Fibroblast of lung (primary cell): ENCODE results near the gene CKAP2.

Experiments
- EZH2 ChIP-seq: IDR thresholded peaks from 2 replicates; pipeline ENCODE4 v1.5.1; 2012; ENCODE audit warnings: low read length, control low read depth, mild to moderate bottlenecking; ENCODE audit errors: missing control alignments
- TF ChIP-seq, protein P1 (sequence below), 2 donors: IDR thresholded peaks in 1 of 2; conservative IDR thresholded peaks in 1 of 2; 1 replicate in 1 of 2; 2 replicates in 1 of 2; pipeline ENCODE4 v1.5.1; 2011 to 2012; ENCODE audit warnings: low read length in 2 of 2, control low read depth in 1 of 2, inconsistent platforms in 1 of 2, low read depth in 1 of 2, mild to moderate bottlenecking in 1 of 2

- TF ChIP-seq, protein P1, sequence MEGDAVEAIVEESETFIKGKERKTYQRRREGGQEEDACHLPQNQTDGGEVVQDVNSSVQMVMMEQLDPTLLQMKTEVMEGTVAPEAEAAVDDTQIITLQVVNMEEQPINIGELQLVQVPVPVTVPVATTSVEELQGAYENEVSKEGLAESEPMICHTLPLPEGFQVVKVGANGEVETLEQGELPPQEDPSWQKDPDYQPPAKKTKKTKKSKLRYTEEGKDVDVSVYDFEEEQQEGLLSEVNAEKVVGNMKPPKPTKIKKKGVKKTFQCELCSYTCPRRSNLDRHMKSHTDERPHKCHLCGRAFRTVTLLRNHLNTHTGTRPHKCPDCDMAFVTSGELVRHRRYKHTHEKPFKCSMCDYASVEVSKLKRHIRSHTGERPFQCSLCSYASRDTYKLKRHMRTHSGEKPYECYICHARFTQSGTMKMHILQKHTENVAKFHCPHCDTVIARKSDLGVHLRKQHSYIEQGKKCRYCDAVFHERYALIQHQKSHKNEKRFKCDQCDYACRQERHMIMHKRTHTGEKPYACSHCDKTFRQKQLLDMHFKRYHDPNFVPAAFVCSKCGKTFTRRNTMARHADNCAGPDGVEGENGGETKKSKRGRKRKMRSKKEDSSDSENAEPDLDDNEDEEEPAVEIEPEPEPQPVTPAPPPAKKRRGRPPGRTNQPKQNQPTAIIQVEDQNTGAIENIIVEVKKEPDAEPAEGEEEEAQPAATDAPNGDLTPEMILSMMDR (conservative IDR thresholded peaks at IDR 0.05 in 1 of 2, IDR thresholded peaks at IDR 0.05 in 1 of 2; ENCODE audit: low read depth in 1 of 2, low read length in 2 of 2) = no peak
- TF ChIP-seq EZH2 = no peak
These were observed 4.5 kb upstream of the CKAP2 start for GRCh38 chr13:52450793-52451116.
